ENCODE results near the gene LYZL6. TPM values are rescaled to one million over a fixed set of nuclear protein-coding genes. Genes with fewer than 3 reads are reported as not detected.

Gene LYZL6
- total RNA-seq, 4 donors from 2014 or later: not detected

DNA sequence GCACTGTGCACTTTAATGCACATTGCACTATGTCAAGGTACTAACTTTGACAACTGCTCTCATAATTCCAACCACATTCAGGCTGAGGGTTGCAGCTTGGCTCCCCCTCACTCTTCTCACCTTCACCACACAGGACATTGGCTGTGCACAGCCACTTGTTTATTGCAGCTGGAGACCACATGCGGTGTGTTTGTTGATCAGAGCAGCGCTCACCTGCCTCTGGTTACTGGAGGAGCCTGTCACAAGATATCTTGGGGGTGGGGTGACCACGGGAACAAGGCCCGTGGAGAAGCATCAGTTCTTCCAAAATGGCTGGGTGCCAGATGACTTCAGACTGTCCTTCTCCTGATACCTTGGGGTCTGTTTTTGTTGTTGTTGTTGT, 52.7 kb downstream of the LYZL6 start:
- TF ChIP-seq, protein P1, sequence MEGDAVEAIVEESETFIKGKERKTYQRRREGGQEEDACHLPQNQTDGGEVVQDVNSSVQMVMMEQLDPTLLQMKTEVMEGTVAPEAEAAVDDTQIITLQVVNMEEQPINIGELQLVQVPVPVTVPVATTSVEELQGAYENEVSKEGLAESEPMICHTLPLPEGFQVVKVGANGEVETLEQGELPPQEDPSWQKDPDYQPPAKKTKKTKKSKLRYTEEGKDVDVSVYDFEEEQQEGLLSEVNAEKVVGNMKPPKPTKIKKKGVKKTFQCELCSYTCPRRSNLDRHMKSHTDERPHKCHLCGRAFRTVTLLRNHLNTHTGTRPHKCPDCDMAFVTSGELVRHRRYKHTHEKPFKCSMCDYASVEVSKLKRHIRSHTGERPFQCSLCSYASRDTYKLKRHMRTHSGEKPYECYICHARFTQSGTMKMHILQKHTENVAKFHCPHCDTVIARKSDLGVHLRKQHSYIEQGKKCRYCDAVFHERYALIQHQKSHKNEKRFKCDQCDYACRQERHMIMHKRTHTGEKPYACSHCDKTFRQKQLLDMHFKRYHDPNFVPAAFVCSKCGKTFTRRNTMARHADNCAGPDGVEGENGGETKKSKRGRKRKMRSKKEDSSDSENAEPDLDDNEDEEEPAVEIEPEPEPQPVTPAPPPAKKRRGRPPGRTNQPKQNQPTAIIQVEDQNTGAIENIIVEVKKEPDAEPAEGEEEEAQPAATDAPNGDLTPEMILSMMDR (IDR thresholded peaks at IDR 0.05; ENCODE audit: low read depth): no peak

DNA sequence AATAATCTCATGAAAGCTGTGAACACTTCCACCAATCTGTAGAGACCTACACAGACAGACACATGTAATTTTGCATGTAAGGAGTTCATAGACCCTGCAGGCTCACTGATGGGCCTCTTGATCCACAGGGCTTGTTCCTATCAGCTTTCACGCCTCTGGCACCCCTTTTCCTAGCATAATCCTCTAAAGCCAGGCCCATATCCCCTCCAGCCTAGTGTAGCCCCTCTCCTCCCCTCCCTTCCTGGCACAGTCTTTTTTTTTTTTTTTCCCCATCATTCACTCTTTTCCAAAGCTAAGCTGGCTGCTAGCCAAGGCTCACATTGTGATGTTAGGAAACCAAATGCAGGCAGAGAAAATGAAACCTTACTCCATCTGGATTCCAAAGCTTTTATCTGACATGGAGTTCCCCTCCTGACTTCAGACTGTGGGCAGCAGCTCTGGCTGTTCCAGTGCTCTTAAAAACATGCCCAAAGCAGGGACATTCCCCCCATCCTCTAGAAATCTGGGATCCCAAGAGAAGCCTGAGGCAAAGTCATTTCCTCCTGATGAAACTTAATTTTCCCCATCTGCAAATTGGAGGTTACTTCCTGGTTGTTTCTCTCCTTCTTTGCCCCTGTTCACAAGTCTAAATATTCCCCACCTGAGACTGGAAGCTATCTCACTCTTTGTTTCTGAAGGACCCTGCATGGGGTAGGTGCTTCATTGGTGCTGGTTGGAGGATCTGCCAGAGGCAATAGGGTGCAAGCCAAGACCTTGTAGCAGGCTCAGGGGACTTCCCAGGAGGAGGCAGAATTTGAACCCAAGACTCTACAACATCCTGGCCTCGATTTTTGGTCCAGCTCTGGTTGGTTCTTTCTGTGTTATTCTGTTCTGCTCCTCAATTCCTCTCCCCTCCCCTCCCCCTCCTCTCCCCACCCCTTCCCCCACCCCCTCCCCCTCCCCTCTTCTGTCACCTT, 53.4 kb downstream of the LYZL6 start:
- TF ChIP-seq, protein P1 (IDR thresholded peaks at IDR 0.05; ENCODE audit: low read depth): no peak

DNA sequence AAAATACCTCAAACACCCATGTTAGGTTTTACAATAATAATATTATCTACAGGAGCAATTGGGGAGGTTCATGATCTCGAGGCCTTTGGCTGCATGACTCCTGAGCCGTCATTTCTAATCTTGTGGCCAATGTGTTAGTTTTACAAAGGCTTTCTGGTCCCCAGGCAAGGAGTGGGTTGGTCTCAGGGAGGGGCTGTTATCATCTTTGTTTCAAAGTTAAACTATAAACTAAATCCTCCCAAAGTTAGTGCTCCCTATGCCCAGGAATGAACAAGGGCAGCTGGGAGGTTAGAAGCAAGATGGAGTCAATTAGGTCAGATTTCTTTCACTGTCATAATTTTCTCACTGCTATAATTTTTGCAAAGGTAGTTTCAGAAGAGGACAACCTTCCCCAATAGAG, 54.3 kb downstream of the LYZL6 start:
- TF ChIP-seq, protein P1 (IDR thresholded peaks at IDR 0.05; ENCODE audit: low read depth): no peak

Small RNA genes within 50 kb of the gene (small RNA-seq; reads per million reads assigned to genes)
- gene RF00100: 6,560 reads per million, percentile 100 among the genes with 10 or more reads in this experiment

Other genes starting within 250 kb of the LYZL6 start
- gene RASL10B, start 212.1 kb downstream of the LYZL6 start, total RNA-seq: 10 to 100 TPM; 28.2 to 54.8 (median 40.3) TPM
- gene GAS2L2, start 190.5 kb downstream of the LYZL6 start, total RNA-seq: under 1 TPM in 2 of 4 donors, not detected in 2; 0.22 to 0.51 TPM
- gene C17orf50, start 182.8 kb downstream of the LYZL6 start, total RNA-seq: not detected
- 10 to 100 TPM; 21.6 to 46.1 (median 42.7) TPM for gene MMP28, start 148.1 kb downstream of the LYZL6 start, total RNA-seq
- gene TAF15, start 134.2 kb downstream of the LYZL6 start, total RNA-seq: 100 to 1,000 TPM in 1 of 4 donors, 10 to 100 TPM in 3; 69.1 to 106 (median 78.7) TPM
- not detected for gene HEATR9, start 74.8 kb downstream of the LYZL6 start, total RNA-seq
- gene CCL5, start 63.4 kb downstream of the LYZL6 start, total RNA-seq: 10 to 100 TPM in 1 of 4 donors, 1 to 10 TPM in 1, under 1 TPM in 1, not detected in 1; 0.82 to 11.2 (median 6.8) TPM
- gene RDM1, start 12.9 kb downstream of the LYZL6 start, total RNA-seq: not detected
- 1 to 10 TPM in 1 of 4 donors, under 1 TPM in 1, not detected in 2; 0.34 to 2.6 TPM for gene CCL16, start 37.8 kb upstream of the LYZL6 start, total RNA-seq
- 10 to 100 TPM; 33.5 to 48.7 (median 46.5) TPM for gene CCL14, start 43.0 kb upstream of the LYZL6 start, total RNA-seq
- not detected for gene CCL15, start 57.8 kb upstream of the LYZL6 start, total RNA-seq
- gene CCL23, start 74.3 kb upstream of the LYZL6 start, total RNA-seq: 10 to 100 TPM in 2 of 4 donors, 1 to 10 TPM in 2; 3.4 to 13.7 (median 9.1) TPM
- 10 to 100 TPM in 1 of 4 donors, 1 to 10 TPM in 1, under 1 TPM in 1, not detected in 1; 0.66 to 19.2 (median 2.2) TPM for gene CCL18, start 120.6 kb upstream of the LYZL6 start, total RNA-seq
- gene CCL3, start 146.4 kb upstream of the LYZL6 start, total RNA-seq: 10 to 100 TPM in 1 of 4 donors, 1 to 10 TPM in 2, under 1 TPM in 1; 0.98 to 14.1 (median 1.7) TPM
- gene CCL4, start 160.1 kb upstream of the LYZL6 start, total RNA-seq: 1 to 10 TPM in 3 of 4 donors, not detected in 1; 2.2 to 4.2 (median 3.1) TPM
- 1 to 10 TPM in 1 of 4 donors, not detected in 3; 2.9 TPM for gene TBC1D3B, start 232.9 kb upstream of the LYZL6 start, total RNA-seq